ENCODE measurements around the gene FALEC. TPM values are rescaled to one million over a fixed set of nuclear protein-coding genes. Genes with fewer than 3 reads are reported as not detected.
"Not testable (repeated sequence)": the region's sequence is repeated elsewhere in the genome, so short reads cannot be mapped to it uniquely, and the experiment has no call there.

Gene FALEC
- total and polyA plus RNA-seq, 3 experiments from 2014 or later = not detected

DNA sequence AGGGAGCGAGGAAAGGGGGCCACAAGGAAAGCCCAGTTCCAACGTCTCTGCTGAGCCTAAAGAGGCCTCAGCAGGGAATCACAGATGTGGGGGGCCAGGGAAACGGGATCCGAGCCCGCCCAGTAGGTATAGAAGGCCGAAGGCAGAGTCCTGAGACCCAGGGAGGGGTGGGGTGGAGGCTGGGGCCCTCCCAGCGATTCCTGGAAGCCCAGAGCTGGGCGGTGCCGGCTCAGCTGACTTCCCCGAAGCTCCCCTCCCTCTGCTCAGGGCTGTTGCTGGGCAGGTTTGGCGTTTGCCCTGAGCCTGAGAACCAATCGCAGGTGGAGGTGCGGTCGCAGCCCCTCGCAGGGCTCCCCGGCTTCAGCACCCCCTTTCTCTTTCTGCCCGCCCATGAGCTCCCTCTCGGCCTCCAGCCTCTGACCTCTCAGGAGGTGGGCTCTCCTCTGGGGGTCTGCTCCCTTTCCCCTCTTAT, 46.5 kb downstream of the FALEC start:
- peak; percentile 60 to 83 (median 70) for DNase-seq
- peaks cover 59 to 69% (median 59%) of the 10 kb centered on the region in 3 donors for H3K4me1 Mint-ChIP-seq
- no peaks in the 10 kb centered on the region for H3K9me3 ChIP-seq (ENCODE audit: low read length)
- no peaks in the 10 kb centered on the region for H3K27me3 Mint-ChIP-seq
- H3K27ac ChIP-seq (ENCODE audit: low read depth, low read length) = peak overlapping the region; percentile 94
- H3K4me3 ChIP-seq (ENCODE audit: low read length) = peak overlapping the region; percentile 91
- ChIA-PET CTCF (interaction anchor here (0.6 to 9.1 kb wide), 8 partner anchors 12 to 122 kb away, joined by 3 to 325 read pairs (median 26); partner anchors contain the start of genes ADAMTSL4, ENSA, MCL1 and TARS2), POLR2A (interaction anchor here (1.2 to 11.0 kb wide), 7 partner anchors 12 to 198 kb away, joined by 3 to 486 read pairs (median 15); partner anchors contain the start of genes ADAMTSL4, ENSA, GOLPH3L and MCL1)
- no peaks in the 10 kb centered on the region for H3K36me3 ChIP-seq (ENCODE audit: insufficient read depth, low read length)
- H3K36me3 Mint-ChIP-seq = peaks cover 0 to 10% (median 1%) of the 10 kb centered on the region in 3 donors
- H3K4me1 ChIP-seq (ENCODE audit: insufficient read depth, low read length) = peaks cover 64% of the 10 kb centered on the region
- H3K27me3 ChIP-seq (ENCODE audit: insufficient read depth, low read length, poor library complexity, severe bottlenecking) = no peaks in the 10 kb centered on the region
- H3K27ac Mint-ChIP-seq = peak overlapping the region; percentile 96 to 100 (median 98)
- no peaks in the 10 kb centered on the region for H3K9me3 Mint-ChIP-seq
- peak overlapping the region; percentile 85 to 98 (median 97) for H3K4me3 Mint-ChIP-seq

DNA sequence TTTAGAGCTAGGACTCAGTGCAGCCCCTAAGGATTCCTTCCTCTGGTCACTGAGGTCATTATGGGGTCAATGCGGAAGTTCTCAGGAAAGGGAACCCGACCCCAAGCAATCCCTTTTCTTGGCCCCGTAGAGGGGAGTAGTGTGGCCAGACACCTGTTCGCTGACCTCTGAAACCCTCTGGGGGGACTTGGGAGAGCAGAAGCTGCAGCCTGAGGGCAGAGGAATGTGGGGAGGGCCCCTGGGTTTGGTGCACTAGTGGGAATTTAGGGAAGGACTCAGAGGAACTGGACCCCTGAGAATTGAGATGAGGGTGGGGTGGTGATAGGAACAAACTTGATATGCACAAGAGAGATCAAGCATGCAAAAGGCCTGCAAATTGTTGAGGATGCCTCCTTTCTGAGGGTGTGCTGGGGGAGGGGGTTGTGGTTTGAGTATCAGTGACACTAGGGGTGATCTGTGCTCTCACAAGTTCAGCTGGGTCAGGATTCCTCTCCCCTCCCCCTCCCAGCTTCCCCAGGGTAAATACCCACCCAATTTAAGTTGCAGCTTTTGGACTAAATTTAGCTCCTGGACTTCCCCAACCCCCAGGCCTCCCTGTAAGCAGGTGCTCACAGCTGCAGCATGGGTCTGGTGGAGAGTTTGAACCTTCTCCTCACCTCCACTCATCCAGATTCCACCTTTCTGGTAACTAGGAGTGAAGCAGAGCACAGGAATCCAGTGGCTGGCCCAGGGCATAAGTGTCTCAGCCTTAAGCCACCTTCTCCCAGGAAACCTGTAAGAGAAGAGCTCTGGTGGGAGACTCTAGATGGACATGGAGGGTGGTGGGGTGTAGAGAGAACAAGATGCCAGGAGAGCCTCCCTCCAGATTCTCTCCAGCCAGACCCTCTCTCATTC, 47.1 kb downstream of the FALEC start:
- peaks cover 69% of the 10 kb centered on the region for H3K4me1 ChIP-seq (ENCODE audit: insufficient read depth, low read length)
- peaks cover 0 to 10% (median 1%) of the 10 kb centered on the region in 3 donors for H3K36me3 Mint-ChIP-seq

DNA sequence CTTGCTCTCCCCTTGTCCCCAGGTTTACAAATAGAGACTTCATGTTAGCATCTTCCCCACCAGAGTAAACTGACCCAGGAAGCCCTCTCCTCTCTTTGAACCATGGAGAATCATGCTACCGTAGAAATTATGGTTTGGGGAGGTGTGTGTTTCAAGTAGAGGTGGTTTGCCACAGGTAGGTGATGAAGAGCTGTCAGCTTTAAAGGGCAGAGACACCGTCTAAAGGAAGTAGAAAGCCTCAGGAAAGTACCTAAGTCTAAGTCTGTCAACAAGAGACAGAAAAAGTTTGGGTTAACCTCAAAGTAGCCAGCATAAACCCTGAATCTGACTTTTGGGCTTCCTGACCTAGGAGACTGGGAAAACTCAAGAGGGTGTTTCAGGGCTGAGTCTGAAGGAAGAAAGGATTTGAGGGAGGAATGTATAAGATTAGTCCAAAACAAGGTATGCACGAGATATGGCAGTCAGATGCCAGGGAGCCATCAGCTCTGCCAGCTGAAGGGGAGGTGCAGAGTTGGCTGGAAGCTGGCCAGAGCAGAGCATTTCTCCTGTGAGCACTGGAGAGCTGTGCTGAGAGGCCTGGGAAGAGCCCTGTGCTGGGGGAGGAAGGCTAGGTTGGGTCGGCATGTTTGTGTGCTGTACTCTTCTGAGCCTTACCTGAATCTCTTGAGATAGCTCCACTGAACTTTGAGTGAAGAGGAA, 47.9 kb downstream of the FALEC start:
- no peaks in the 10 kb centered on the region for H3K9me3 Mint-ChIP-seq
- peak overlapping the region; percentile 91 for H3K4me3 ChIP-seq (ENCODE audit: low read length)
- POLR2A ChIA-PET = interaction anchor here (0.9 to 11.0 kb wide), 7 partner anchors 10 to 66 kb away, joined by 3 to 486 read pairs (median 16); partner anchors contain the start of genes ENSA, FALEC and MCL1
- peaks cover 76% of the 10 kb centered on the region for H3K4me1 ChIP-seq (ENCODE audit: insufficient read depth, low read length)
- H3K9me3 ChIP-seq (ENCODE audit: low read length) = no peaks in the 10 kb centered on the region
- DNase-seq = peak in 4 of 5 donors; percentile 31 to 84 (median 78)
- H3K27me3 Mint-ChIP-seq = no peaks in the 10 kb centered on the region
- peaks cover 0 to 9% (median 1%) of the 10 kb centered on the region in 3 donors for H3K36me3 Mint-ChIP-seq
- H3K4me3 Mint-ChIP-seq = peak overlapping the region; percentile 85 to 98 (median 97)
- peaks cover 74 to 84% (median 74%) of the 10 kb centered on the region in 3 donors for H3K4me1 Mint-ChIP-seq
- peak overlapping the region; percentile 96 to 100 (median 98) for H3K27ac Mint-ChIP-seq
- CTCF ChIA-PET = interaction anchor here (1.0 to 9.1 kb wide), 7 partner anchors 12 to 66 kb away, joined by 3 to 325 read pairs (median 4); partner anchors contain the start of genes ENSA and MCL1
- no peaks in the 10 kb centered on the region for H3K27me3 ChIP-seq (ENCODE audit: insufficient read depth, low read length, poor library complexity, severe bottlenecking)
- H3K36me3 ChIP-seq (ENCODE audit: insufficient read depth, low read length) = no peaks in the 10 kb centered on the region
- peak overlapping the region; percentile 94 for H3K27ac ChIP-seq (ENCODE audit: low read depth, low read length)

More for the DNA sequence above, 47.1 kb downstream of the FALEC start:
- Histone ChIP-seq H3K36me3 (ENCODE audit: insufficient read depth, low read length) (no peaks in the 10 kb centered on the region), H3K27ac (ENCODE audit: low read depth, low read length) (peak overlapping the region; percentile 94), H3K27me3 (ENCODE audit: insufficient read depth, low read length, poor library complexity, severe bottlenecking) (no peaks in the 10 kb centered on the region), H3K9me3 (ENCODE audit: low read length) (no peaks in the 10 kb centered on the region), H3K4me3 (ENCODE audit: low read length) (peak overlapping the region; percentile 91)
- peak; percentile 47 to 83 (median 69) for DNase-seq
- CTCF ChIA-PET = interaction anchor here (0.6 to 9.1 kb wide), 7 partner anchors 12 to 121 kb away, joined by 3 to 325 read pairs (median 40); partner anchors contain the start of genes ADAMTSL4, ENSA and MCL1
- Mint-ChIP-seq H3K4me1 (peaks cover 66 to 76% (median 66%) of the 10 kb centered on the region in 3 donors), H3K4me3 (peak overlapping the region; percentile 85 to 98 (median 97)), H3K27me3 (no peaks in the 10 kb centered on the region), H3K27ac (peak overlapping the region; percentile 96 to 100 (median 98)), H3K9me3 (no peaks in the 10 kb centered on the region)
- POLR2A ChIA-PET = interaction anchor here (1.2 to 11.0 kb wide), 9 partner anchors 13 to 199 kb away, joined by 3 to 486 read pairs (median 15); partner anchors contain the start of genes ADAMTSL4, ENSA, FALEC and MCL1

DNA sequence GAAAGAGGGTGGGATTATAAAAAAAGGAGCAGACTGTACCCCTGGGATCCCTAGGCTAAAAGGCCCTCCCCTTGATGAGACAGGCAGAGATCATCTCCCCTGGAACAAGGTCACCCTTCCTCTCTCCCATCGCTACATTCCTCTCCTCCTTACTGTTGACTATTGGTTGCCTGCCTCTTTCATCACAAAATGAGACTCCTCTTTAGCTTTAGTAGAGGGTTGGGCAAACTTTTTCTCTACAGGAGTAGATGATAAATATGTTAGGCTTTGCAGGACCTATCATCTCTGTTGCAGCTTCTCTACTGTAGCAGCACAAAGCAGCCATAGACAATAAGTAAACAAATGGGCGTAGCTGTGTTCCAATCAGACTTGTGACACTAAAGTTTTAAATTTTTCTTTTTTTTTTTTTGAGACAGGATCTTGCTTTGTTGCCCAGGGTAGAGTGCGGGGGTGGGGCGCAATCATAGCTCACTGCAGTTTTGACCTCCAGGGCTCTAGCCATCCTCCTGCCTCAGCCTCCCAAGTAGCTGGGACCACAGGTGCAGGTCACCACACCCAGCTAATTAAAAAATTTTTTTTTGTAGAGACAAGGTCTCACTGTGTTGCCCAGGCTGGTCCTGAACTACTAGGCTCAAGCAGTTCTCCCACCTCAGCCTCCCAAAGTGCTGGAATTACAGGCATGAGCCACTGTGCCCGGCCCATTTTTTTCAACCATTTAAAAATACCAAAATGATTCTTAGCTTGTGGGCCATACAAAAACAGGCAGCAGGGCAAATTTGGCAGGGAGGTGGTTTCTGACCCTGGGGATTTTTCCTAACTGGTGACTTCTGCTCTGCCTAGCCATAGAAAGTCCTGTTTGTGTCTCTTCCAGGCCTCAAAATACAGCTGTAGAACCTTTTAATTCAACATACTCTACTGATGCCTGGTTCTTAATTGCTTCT, 48.8 kb downstream of the FALEC start:
- Mint-ChIP-seq H3K4me3 (peak overlapping the region; percentile 85 to 98 (median 97)), H3K27ac (peak overlapping the region; percentile 96 to 100 (median 98)), H3K9me3 (no peaks in the 10 kb centered on the region), H3K36me3 (peaks cover 0 to 13% (median 1%) of the 10 kb centered on the region in 3 donors), H3K27me3 (no peaks in the 10 kb centered on the region), H3K4me1 (peaks cover 80 to 90% (median 83%) of the 10 kb centered on the region in 3 donors)
- CTCF ChIA-PET = interaction anchor here (1.0 to 9.1 kb wide), 6 partner anchors 13 to 65 kb away, joined by 3 to 325 read pairs (median 6); partner anchors contain the start of genes ENSA and MCL1
- Histone ChIP-seq H3K9me3 (ENCODE audit: low read length) (no peaks in the 10 kb centered on the region), H3K4me3 (ENCODE audit: low read length) (peak overlapping the region; percentile 91), H3K36me3 (ENCODE audit: insufficient read depth, low read length) (no peaks in the 10 kb centered on the region), H3K27ac (ENCODE audit: low read depth, low read length) (peak overlapping the region; percentile 94), H3K27me3 (ENCODE audit: insufficient read depth, low read length, poor library complexity, severe bottlenecking) (no peaks in the 10 kb centered on the region), H3K4me1 (ENCODE audit: insufficient read depth, low read length) (peaks cover 85% of the 10 kb centered on the region)
- peak in 2 of 5 donors; percentile 49 to 50 for DNase-seq
- POLR2A ChIA-PET = interaction anchor here (0.9 to 11.0 kb wide), 7 partner anchors 11 to 65 kb away, joined by 3 to 486 read pairs (median 16); partner anchors contain the start of genes ENSA, FALEC and MCL1

DNA sequence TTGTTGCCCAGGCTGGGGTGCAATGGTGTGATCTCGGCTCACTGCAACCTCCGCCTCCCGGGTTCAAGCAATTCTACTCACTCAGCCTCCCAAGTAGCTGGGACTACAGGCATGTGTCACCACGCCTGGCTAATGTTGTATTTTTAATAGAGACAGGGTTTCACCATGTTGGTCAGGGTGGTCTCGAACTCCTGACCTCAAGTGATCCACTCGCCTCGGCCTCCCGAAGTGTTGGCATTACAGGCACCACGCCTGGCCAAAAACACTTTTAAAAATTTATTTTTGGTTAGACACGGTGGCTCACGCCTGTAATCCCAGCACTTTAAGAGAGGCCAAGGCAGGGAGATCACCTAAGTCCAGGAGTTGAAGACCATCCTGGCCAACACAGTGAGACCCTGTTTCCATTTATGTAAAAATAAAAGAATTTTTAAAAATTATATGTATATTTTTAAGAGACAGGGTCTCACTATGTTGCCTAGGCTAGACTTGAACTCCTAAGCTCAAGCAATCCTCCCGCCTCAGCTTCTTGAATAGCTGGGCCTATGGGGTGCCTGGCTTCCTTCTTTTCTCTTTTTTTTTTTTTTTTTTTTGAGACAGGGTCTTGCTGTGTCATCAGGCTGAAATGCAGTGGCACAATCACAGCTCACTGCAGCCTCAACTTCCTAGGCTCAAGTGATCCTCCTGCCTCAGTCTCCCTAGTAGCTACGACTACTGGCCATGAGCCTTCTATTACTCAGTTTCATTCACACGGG, 49.9 kb downstream of the FALEC start:
- Mint-ChIP-seq H3K4me3 (peak overlapping the region in 6 of 7 donors; percentile 54 to 95 (median 88)), H3K27ac (peak overlapping the region; percentile 90 to 100 (median 98)), H3K4me1 (peaks cover 83 to 93% (median 86%) of the 10 kb centered on the region in 3 donors), H3K36me3 (peaks cover 1 to 24% (median 6%) of the 10 kb centered on the region in 3 donors)
- H3K4me3 ChIP-seq (ENCODE audit: low read length); H3K27me3 ChIP-seq (ENCODE audit: insufficient read depth, low read length, poor library complexity, severe bottlenecking); H3K36me3 ChIP-seq (ENCODE audit: insufficient read depth, low read length); H3K27ac ChIP-seq (ENCODE audit: low read depth, low read length); H3K9me3 ChIP-seq (ENCODE audit: low read length); H3K27me3 Mint-ChIP-seq; DNase-seq; H3K9me3 Mint-ChIP-seq: not testable (repeated sequence)
- ChIA-PET POLR2A (interaction anchor here (1.5 to 11.0 kb wide), 3 partner anchors 11 to 64 kb away, joined by 16 to 486 read pairs (median 18); partner anchors contain the start of genes ENSA and MCL1), CTCF (interaction anchor here (8.7 to 9.1 kb wide), 2 partner anchors 12 to 53 kb away, joined by 244 to 325 read pairs; partner anchors contain the start of gene MCL1)
- peaks cover 85% of the 10 kb centered on the region for H3K4me1 ChIP-seq (ENCODE audit: insufficient read depth, low read length)
